Endothelial cell of umbilical vein (primary cell): ENCODE data around the gene PSMA3. TPM values are rescaled to one million over a fixed set of nuclear protein-coding genes. Genes with fewer than 3 reads are reported as not detected.

ENCODE experiments used
- BruUV-seq: library from RNA; stranded (reverse); fragments of 400-500 nt; replicated peaks from 2 replicates; lab custom pipeline; 2021; lab: Mats Ljungman, UMichigan
- CTCF ChIA-PET: fragments of 300-600, 350-600 bp; sonication (Branson Sonifier 250); formaldehyde crosslinking; loops from one replicate; lab custom pipeline; 2021; ENCODE audit warnings: antibody characterized with exemption, inconsistent platforms; lab: Charles Lee
- POLR2A ChIA-PET: fragments of 300-600, 350-600 bp; sonication (Branson Sonifier 250); formaldehyde crosslinking; loops from one replicate; lab custom pipeline; 2021; ENCODE audit warnings: antibody characterized with exemption, inconsistent platforms; lab: Charles Lee
- DNase-seq: peaks from one replicate; pipeline ENCODE4 v3.0.0-alpha.2; 2011; ENCODE audit warnings: low read depth, low spot score
- FAIRE-seq: peaks from 2 replicates; lab custom pipeline; 2011; peaks lifted over from hg19 to GRCh38; lab: Jason Lieb, UNC
- H2AFZ ChIP-seq: 2 replicates; pipeline ENCODE4 v1.6.0; 2012; ENCODE audit warnings: low read depth, low read length, control low read depth, inconsistent platforms
- H3K27ac ChIP-seq: 2 replicates; pipeline ENCODE4 v1.5.1; 2011; ENCODE audit warnings: low read depth, mild to moderate bottlenecking, control low read depth, low read length, moderate library complexity; ENCODE audit not compliant: insufficient read depth
- H3K27me3 ChIP-seq, 2 experiments: 2 replicates each; pipeline versions ENCODE4 v1.6.0 to v1.6.1; 2011; ENCODE audit warnings: low read length in 2 of 2, mixed read lengths in 1 of 2; ENCODE audit not compliant: control insufficient read depth in 2 of 2, insufficient read depth in 2 of 2
- H3K36me3 ChIP-seq, 2 experiments: 2 replicates in 1 of 2; 3 replicates in 1 of 2; pipeline ENCODE4 v1.5.1; 2011; ENCODE audit warnings: low read length in 2 of 2, mild to moderate bottlenecking in 1 of 2, moderate library complexity in 1 of 2; ENCODE audit not compliant: control insufficient read depth in 2 of 2, insufficient read depth in 2 of 2; ENCODE audit errors: extremely low read depth in 1 of 2
- H3K4me1 ChIP-seq: 3 replicates; pipeline ENCODE4 v1.5.1; 2011; ENCODE audit warnings: mild to moderate bottlenecking, low read length; ENCODE audit not compliant: control insufficient read depth, insufficient read depth; ENCODE audit errors: extremely low read depth
- H3K4me2 ChIP-seq: 2 replicates; pipeline ENCODE4 v1.6.1; 2011; ENCODE audit warnings: low read length, control low read depth, mixed read lengths; ENCODE audit not compliant: insufficient read depth
- H3K4me3 ChIP-seq, 3 experiments: fragments of 200-600 bp in 1 of 3; sonication (generic), shearing (Covaris generic) in 1 of 3; replicated peaks in 1 of 3; 2 replicates each; pipeline ENCODE4 v1.5.1; 2011 to 2016; ENCODE audit warnings: control low read depth in 3 of 3, low read length in 3 of 3, mild to moderate bottlenecking in 2 of 3, inconsistent platforms in 1 of 3, low read depth in 1 of 3, moderate library complexity in 1 of 3; ENCODE audit not compliant: insufficient read depth in 1 of 3
- H3K79me2 ChIP-seq: 2 replicates; pipeline ENCODE4 v1.6.0; 2012; ENCODE audit warnings: low read length, inconsistent platforms; ENCODE audit not compliant: control insufficient read depth, insufficient read depth
- H3K9ac ChIP-seq: replicated peaks from 2 replicates; pipeline ENCODE3; 2011; ENCODE audit warnings: low read length, control low read depth; ENCODE audit not compliant: insufficient read depth; ENCODE audit errors: extremely low read depth
- H3K9me1 ChIP-seq: replicated peaks from 3 replicates; pipeline ENCODE4 v1.6.0; 2011; ENCODE audit warnings: mild to moderate bottlenecking, low read length; ENCODE audit not compliant: control insufficient read depth, insufficient read depth; ENCODE audit errors: extremely low read depth
- H3K9me3 ChIP-seq: replicated peaks from 2 replicates; pipeline ENCODE4 v1.5.1; 2012; ENCODE audit warnings: low read length, inconsistent platforms; ENCODE audit not compliant: control insufficient read depth, insufficient read depth
- H4K20me1 ChIP-seq: replicated peaks from 2 replicates; pipeline ENCODE3; 2011; ENCODE audit warnings: mild to moderate bottlenecking, low read length; ENCODE audit not compliant: control insufficient read depth, insufficient read depth; ENCODE audit errors: extremely low read depth
- EZH2 ChIP-seq: IDR thresholded peaks from 2 replicates; pipeline ENCODE4 v1.6.1; 2012; ENCODE audit warnings: borderline replicate concordance, low read depth, mild to moderate bottlenecking, moderate library complexity, low read length, inconsistent platforms; ENCODE audit not compliant: severe bottlenecking
- FOS ChIP-seq: IDR thresholded peaks from 2 replicates; pipeline ENCODE4 v1.6.1; 2011; ENCODE audit warnings: mild to moderate bottlenecking, low read length, moderate library complexity, borderline replicate concordance; ENCODE audit not compliant: insufficient read depth
- JUN ChIP-seq: IDR thresholded peaks from 2 replicates; pipeline ENCODE4 v1.6.1; 2011; ENCODE audit warnings: borderline replicate concordance, low read depth; ENCODE audit not compliant: insufficient read length, insufficient read depth
- MYC ChIP-seq: IDR thresholded peaks from one replicate; pipeline ENCODE4 v1.6.1; 2011; ENCODE audit warnings: mild to moderate bottlenecking, low read depth, low read length
- POLR2A ChIP-seq: IDR thresholded peaks from 2 replicates; pipeline ENCODE4 v1.6.1; 2012; ENCODE audit warnings: low read depth, mild to moderate bottlenecking, control low read depth, low read length
- dilution Hi-C: fragments of 300-500 bp; cut with MboI; formaldehyde crosslinking; loops from one replicate; pipeline ENCODE4 v1.15.0; 2019; ENCODE audit warnings: low sequenced_read_pairs; ENCODE audit not compliant: extremely low pct_ligation_motif_present
- intact Hi-C: fragments of 100-400 bp; cut with micrococcal nuclease; formaldehyde crosslinking; loops from one replicate; pipeline ENCODE4 v1.10.0; 2022
- polyA plus RNA-seq, 4 experiments: library from polyadenylated mRNA; depleted of rRNA in 3 of 4; stranded (reverse) in 3 of 4; unstranded in 1 of 4; fragments of >200 nt; gene quantifications; 2 replicates each; pipeline versions ENCODE4 v1.2.1 to v1.2.3, GENCODE V29; 2011 to 2012; ENCODE audit warnings: missing spikeins in 1 of 4
- total RNA-seq: library from RNA; stranded (reverse); gene quantifications from 2 replicates; pipeline ENCODE4 v1.2.3, GENCODE V29; 2021
- TF ChIP-seq, protein P1 (sequence below): IDR thresholded peaks from 2 replicates; pipeline ENCODE4 v1.6.1; 2011; ENCODE audit not compliant: insufficient read depth, insufficient read length

PSMA3 gene
- total and polyA plus RNA-seq, 2 donors (not counting 3 experiments of a cell fraction or from before 2014, with no cell fraction given): 240 to 297 TPM

DNA sequence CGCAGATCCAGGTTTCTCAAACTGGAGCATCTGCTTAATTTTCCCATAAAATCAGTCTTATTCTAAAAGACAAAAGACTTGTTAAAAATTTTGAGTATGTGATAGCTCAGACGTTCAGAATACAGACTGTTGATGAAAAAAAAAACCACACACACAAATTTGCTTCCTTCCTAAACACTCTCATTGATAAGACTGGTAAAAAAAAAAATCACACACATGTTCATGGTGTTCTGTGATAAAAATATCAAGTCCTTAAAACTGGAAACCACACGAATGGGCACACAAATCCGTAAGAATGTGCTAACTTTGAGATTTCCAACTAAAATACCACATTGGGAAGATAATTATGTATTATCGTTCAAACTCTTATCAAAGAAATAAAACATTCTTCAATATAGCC is 47.0 kb downstream of the PSMA3 start:
- no peaks in the 10 kb centered on the region for H3K9me1 ChIP-seq
- BruUV-seq: no TSS peak
- H3K4me1 ChIP-seq: peaks cover 6% of the 10 kb centered on the region
- intact Hi-C loops (no loop called here), dilution Hi-C loops (no loop called here)
- FAIRE-seq (no peak), DNase-seq (no peak)
- TF ChIP-seq, protein P1, sequence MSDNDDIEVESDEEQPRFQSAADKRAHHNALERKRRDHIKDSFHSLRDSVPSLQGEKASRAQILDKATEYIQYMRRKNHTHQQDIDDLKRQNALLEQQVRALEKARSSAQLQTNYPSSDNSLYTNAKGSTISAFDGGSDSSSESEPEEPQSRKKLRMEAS: no peak
- TF ChIP-seq EZH2 (no peak), FOS (no peak)
- no peaks in the 10 kb centered on the region for H3K27me3 ChIP-seq
- peaks cover 91% of the 10 kb centered on the region for H3K79me2 ChIP-seq
- no peak overlapping the region for H3K4me3 ChIP-seq
- H3K36me3 ChIP-seq: peaks cover 25 to 27% of the 10 kb centered on the region in 2 experiments
- ChIA-PET CTCF (no interaction called here), POLR2A (interaction anchor here (0.7 kb wide), 1 partner anchor 19 kb away, joined by 5 read pairs; no protein-coding TSS in a partner anchor)
- no peak overlapping the region for H2AFZ ChIP-seq
- no peak overlapping the region for H3K27ac ChIP-seq
- H3K9me3 ChIP-seq: no peaks in the 10 kb centered on the region
- H4K20me1 ChIP-seq: no peaks in the 10 kb centered on the region
- H3K9ac ChIP-seq: no peak overlapping the region
- H3K4me2 ChIP-seq: no peak overlapping the region

DNA sequence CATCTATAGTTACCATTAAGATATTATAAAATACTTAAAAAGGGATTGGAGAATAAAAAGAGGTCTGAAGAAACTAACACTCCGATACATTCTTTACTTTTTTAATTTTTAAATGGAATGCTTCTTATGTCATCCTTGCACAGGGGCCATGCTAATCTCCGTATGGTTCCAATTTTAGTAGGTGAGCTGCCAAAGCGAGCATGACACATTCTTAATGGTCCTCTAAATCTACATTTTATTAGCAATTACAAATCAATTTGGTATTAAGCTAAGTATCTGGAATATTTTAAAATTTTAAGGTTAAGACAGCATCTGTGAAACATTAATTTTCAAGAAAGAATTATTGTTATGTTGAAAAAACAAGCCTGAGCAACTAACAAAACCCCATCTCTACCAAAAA is 47.5 kb downstream of the PSMA3 start:
- no peaks in the 10 kb centered on the region for H3K9me1 ChIP-seq
- peaks cover 96% of the 10 kb centered on the region for H3K79me2 ChIP-seq
- H3K4me2 ChIP-seq: no peak overlapping the region
- H3K4me3 ChIP-seq: no peak overlapping the region
- no TSS peak for BruUV-seq
- peaks cover 6% of the 10 kb centered on the region for H3K4me1 ChIP-seq
- ChIA-PET CTCF (no interaction called here), POLR2A (interaction anchor here (0.7 kb wide), 1 partner anchor 18 kb away, joined by 5 read pairs; no protein-coding TSS in a partner anchor)
- no peak for DNase-seq
- H3K36me3 ChIP-seq: peaks cover 25 to 27% of the 10 kb centered on the region in 2 experiments
- no peak for TF ChIP-seq MYC
- TF ChIP-seq POLR2A: no peak
- TF ChIP-seq JUN: no peak
- H3K27ac ChIP-seq: no peak overlapping the region
- no peaks in the 10 kb centered on the region for H4K20me1 ChIP-seq
- intact Hi-C loops: no loop called here
- no peaks in the 10 kb centered on the region for H3K27me3 ChIP-seq
- dilution Hi-C loops: no loop called here
- no peak overlapping the region for H2AFZ ChIP-seq
- no peaks in the 10 kb centered on the region for H3K9me3 ChIP-seq
- H3K9ac ChIP-seq: no peak overlapping the region
- FAIRE-seq: no peak
